Measurements from ENCODE around the gene QDPR. TPM values are rescaled to one million over a fixed set of nuclear protein-coding genes. Genes with fewer than 3 reads are reported as not detected.
A peak's percentile ranks its signal among the peaks of the same experiment; 100 is the strongest.

The QDPR gene
- polyA plus RNA-seq, 1 of the 3 experiments (the other 2 are of a cell fraction) = 83.1 TPM

GRCh38 chr4:17476853-17477252 lies 35.0 kb downstream of the QDPR start:
- DNase-seq = no peak
- no peak overlapping the region for H2AFZ ChIP-seq (ENCODE audit: low read depth)
- TF ChIP-seq MAX (IDR thresholded peaks at IDR 0.05; ENCODE audit: low read depth) (no peak), RFX5 (IDR thresholded peaks at IDR 0.05; ENCODE audit: low read length) (no peak), USF2 (IDR thresholded peaks at IDR 0.05; ENCODE audit: borderline replicate concordance, low read depth, low read length) (no peak), RCOR1 (IDR thresholded peaks at IDR 0.05; ENCODE audit: low read length) (no peak), TCF12 (IDR thresholded peaks at IDR 0.05) (no peak), EZH2phosphoT487 (IDR thresholded peaks at IDR 0.05; ENCODE audit: borderline replicate concordance, low read depth) (no peak), FOXJ3 (CRISPR knock-in tag; IDR thresholded peaks at IDR 0.05) (no peak), USF1 (IDR thresholded peaks at IDR 0.05; ENCODE audit: borderline replicate concordance, low read depth) (no peak), GATA2 (CRISPR knock-in tag; IDR thresholded peaks at IDR 0.05) (no peak)
- peaks cover 3% of the 10 kb centered on the region for H3F3A ChIP-seq (replicated peaks; ENCODE audit: insufficient read depth)
- no peak overlapping the region for H3K4me2 ChIP-seq
- no peaks in the 10 kb centered on the region for H3K36me3 ChIP-seq (replicated peaks in 1 of 2; ENCODE audit: control insufficient read depth in 1 of 2, insufficient read depth in 2 of 2, low read length in 1 of 2)
- CTCF ChIA-PET = interaction anchor here (0.6 to 1.2 kb wide), 3 partner anchors 10 to 1091 kb away, joined by 3 read pairs; no protein-coding TSS in a partner anchor
- H3K9me3 ChIP-seq = no peaks in the 10 kb centered on the region
- 81% methylated on average over 3 of the region's 3 CpGs for WGBS (ENCODE audit: low lambda C conversion rate)
- H3K27me3 ChIP-seq (ENCODE audit: insufficient read depth) = no peaks in the 10 kb centered on the region
- no peak overlapping the region for H3K9ac ChIP-seq
- no peak overlapping the region for H3K4me3 ChIP-seq (ENCODE audit: low read depth in 2 of 2, low read length in 1 of 2)
- no peaks in the 10 kb centered on the region for H4K20me1 ChIP-seq (ENCODE audit: insufficient read depth)
- H3K27ac ChIP-seq (ENCODE audit: low read depth in 2 of 2, low read length in 1 of 2) = no peak overlapping the region
- no peaks in the 10 kb centered on the region for H3K79me2 ChIP-seq (ENCODE audit: insufficient read depth)
- POLR2A ChIA-PET = no interaction called here
- no peaks in the 10 kb centered on the region for H3K9me2 ChIP-seq
- peaks cover 0 to 18% of the 10 kb centered on the region in 2 experiments; a peak in 2 of 4 replicates for H3K4me1 ChIP-seq (ENCODE audit: control insufficient read depth in 1 of 2, insufficient read depth in 2 of 2, low read depth in 1 of 2, low read length in 1 of 2)

GRCh38 chr4:17475481-17475880 lies 36.4 kb downstream of the QDPR start:
- Histone ChIP-seq H3K36me3 (replicated peaks in 1 of 2; ENCODE audit: control insufficient read depth in 1 of 2, insufficient read depth in 2 of 2, low read length in 1 of 2) (no peaks in the 10 kb centered on the region), H3K79me2 (ENCODE audit: insufficient read depth) (no peaks in the 10 kb centered on the region), H3K27me3 (ENCODE audit: insufficient read depth) (no peaks in the 10 kb centered on the region), H3K4me1 (ENCODE audit: control insufficient read depth in 1 of 2, insufficient read depth in 2 of 2, low read depth in 1 of 2, low read length in 1 of 2) (peaks cover 0 to 18% of the 10 kb centered on the region in 2 experiments; a peak in 2 of 4 replicates), H3K9me2 (no peaks in the 10 kb centered on the region), H3K4me3 (ENCODE audit: low read depth in 2 of 2, low read length in 1 of 2) (no peak overlapping the region), H3K9me3 (no peaks in the 10 kb centered on the region), H3F3A (replicated peaks; ENCODE audit: insufficient read depth) (peaks cover 3% of the 10 kb centered on the region), H3K27ac (ENCODE audit: low read depth in 2 of 2, low read length in 1 of 2) (no peak overlapping the region), H2AFZ (ENCODE audit: low read depth) (no peak overlapping the region), H3K9ac (no peak overlapping the region), H4K20me1 (ENCODE audit: insufficient read depth) (no peaks in the 10 kb centered on the region), H3K4me2 (no peak overlapping the region)
- CTCF ChIA-PET = interaction anchor here (1.0 to 1.4 kb wide), 3 partner anchors 10 to 128 kb away, joined by 3 to 5 read pairs (median 3); partner anchors contain the start of gene QDPR
- POLR2A ChIA-PET = no interaction called here
- no peak for TF ChIP-seq FOSL2 (IDR thresholded peaks at IDR 0.05; ENCODE audit: borderline replicate concordance, low read depth)
- TF ChIP-seq TAF1 (IDR thresholded peaks at IDR 0.05; ENCODE audit: borderline replicate concordance, low read depth, low read length) = no peak
- 0 out of 2 replicates have a peak, but pooled peaks have one; percentile 4 for TF ChIP-seq RCOR1 (IDR thresholded peaks at IDR 0.05; ENCODE audit: low read length)
- peak; percentile 40; the same call in 1 of the 2 replicates for TF ChIP-seq NFIC (IDR thresholded peaks at IDR 0.05; ENCODE audit: borderline replicate concordance)
- peak; percentile 49 for DNase-seq
